Erythroblast (primary cell): ENCODE data around the gene SIGLEC5.

Experiments
- DNase-seq, 2 experiments: peaks; one replicate each; lab custom pipeline; 2025; lab: John Stamatoyannopoulos, UW
- GATA1 ChIP-seq: IDR thresholded peaks from 2 replicates; pipeline ENCODE4 v1.6.1; 2011; ENCODE audit warnings: low read depth, mild to moderate bottlenecking, control low read depth, low read length, moderate library complexity
- POLR2A ChIP-seq: IDR thresholded peaks from 2 replicates; pipeline ENCODE4 v1.6.1; 2011; ENCODE audit warnings: mild to moderate bottlenecking, low read length

SIGLEC5 gene

DNA sequence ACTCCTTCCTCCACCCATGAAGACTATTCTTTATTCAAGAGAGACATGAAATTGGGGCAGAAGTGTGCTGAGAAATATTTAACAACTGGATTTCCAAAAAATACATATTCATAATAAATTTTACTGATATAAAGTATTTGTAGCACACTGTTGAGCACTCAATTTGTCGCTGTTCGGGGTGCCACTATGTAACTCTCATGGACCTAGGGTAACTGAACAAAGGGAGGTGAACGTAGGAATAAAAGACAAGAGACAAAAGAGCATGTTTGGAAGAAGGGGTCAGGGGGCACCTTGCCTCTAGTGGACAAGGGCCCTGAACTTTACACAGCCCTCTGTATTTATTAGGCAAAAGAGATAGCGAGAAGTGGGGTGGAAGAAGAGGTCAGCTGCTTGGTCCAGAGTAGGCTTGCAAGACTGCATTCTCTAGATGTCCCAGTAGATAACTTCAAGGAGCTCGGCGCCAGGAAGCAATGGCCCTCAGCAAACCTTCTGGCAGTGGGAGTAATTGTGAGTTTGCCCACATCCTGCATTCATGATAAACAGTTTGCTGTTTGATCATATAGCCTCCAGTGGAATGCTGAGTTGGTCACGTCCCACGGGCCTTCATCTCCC lies 63.6 kb downstream of the SIGLEC5 start:
- TF ChIP-seq POLR2A, result no peak
- no peak for TF ChIP-seq GATA1
- peak in 1 of 2 experiments; percentile 49 for DNase-seq

DNA sequence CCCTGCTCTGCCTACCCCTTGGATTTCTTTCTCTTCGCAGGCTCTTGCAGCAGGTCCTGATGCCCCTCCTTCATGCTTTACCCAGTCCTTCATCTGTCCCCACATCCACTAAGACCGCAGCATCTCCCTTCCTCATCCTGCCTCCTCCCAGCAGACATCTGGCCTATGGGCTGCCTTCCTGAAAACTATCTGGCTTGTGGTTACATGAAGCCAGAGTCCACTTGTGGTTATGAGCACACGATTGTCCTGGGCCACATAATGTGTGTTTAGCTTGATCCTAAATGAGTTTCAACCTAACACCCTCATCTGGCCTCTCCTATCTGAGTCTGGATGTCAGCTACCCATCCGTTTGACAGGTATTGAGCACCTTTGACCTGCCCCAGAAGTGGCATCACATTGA lies 64.6 kb downstream of the SIGLEC5 start:
- no peak for DNase-seq
- no peak for TF ChIP-seq GATA1
- no peak for TF ChIP-seq POLR2A

DNA sequence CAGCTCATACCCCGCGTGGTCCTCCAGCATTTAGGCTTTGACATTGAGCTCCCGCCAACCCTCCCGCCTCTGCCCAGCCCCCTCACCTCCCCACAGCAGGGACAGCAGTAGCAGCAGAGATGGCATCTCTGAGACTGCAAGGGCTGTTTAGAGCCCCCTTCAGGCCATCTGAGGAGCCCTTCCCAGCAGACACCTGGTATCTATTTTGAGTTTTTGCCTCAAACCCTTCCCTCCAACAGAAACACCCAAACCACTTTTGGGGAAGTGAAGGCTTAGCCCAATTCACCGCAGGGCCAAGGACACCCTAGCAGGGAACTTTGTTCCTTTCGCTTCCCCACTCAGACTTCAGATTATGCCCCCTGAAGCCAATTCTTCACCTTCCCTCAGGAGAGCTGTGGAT lies 65.4 kb downstream of the SIGLEC5 start:
- no peak for TF ChIP-seq GATA1
- no peak for TF ChIP-seq POLR2A
- DNase-seq, result peak in 1 of 2 experiments; percentile 46
